K562 (cell line): ENCODE measurements around the gene FAM199X. TPM values are rescaled to one million over a fixed set of nuclear protein-coding genes. Genes with fewer than 3 reads are reported as not detected.

Experiments
- CTCF ChIP-seq, 3 experiments: IDR thresholded peaks in 2 of 3; conservative IDR thresholded peaks in 1 of 3; 2 replicates each; pipeline ENCODE4 v1.5.1; 2011 to 2012; ENCODE audit warnings: low read length in 3 of 3, mild to moderate bottlenecking in 3 of 3, control low read depth in 2 of 3, improper control_type of control experiment in 1 of 3, inconsistent platforms in 1 of 3, low read depth in 1 of 3, mixed read lengths in 1 of 3, moderate library complexity in 1 of 3; ENCODE audit not compliant: insufficient read depth in 2 of 3
- FOXK1 ChIP-seq: sonication (generic); formaldehyde crosslinking; IDR thresholded peaks from 2 replicates; pipeline ENCODE4 v1.8.0; 2022; ENCODE audit warnings: missing genetic modification reagents, mild to moderate bottlenecking, borderline replicate concordance
- MCM5 ChIP-seq: fragments of 450-650 bp; IDR thresholded peaks from 2 replicates; pipeline ENCODE4 v1.6.1; 2016; ENCODE audit warnings: low read depth
- MED1 ChIP-seq: sonication (generic); formaldehyde crosslinking; IDR thresholded peaks from 2 replicates; pipeline ENCODE4 v1.8.1; 2023; ENCODE audit warnings: missing genetic modification reagents, borderline replicate concordance
- NR2C1 ChIP-seq, 2 experiments: fragments of 450-650 bp; IDR thresholded peaks; 2 replicates each; pipeline ENCODE4 v1.6.1; 2017; ENCODE audit warnings: mild to moderate bottlenecking in 2 of 2, antibody characterized with exemption in 1 of 2, inconsistent platforms in 1 of 2, missing compliant biosample characterization in 1 of 2, missing genetic modification characterization in 1 of 2
- SRSF1 ChIP-seq: fragments of 200-400 bp; formaldehyde crosslinking; IDR thresholded peaks from 2 replicates; pipeline ENCODE4 v1.6.1; 2017; ENCODE audit warnings: mild to moderate bottlenecking, low read depth, low read length, moderate library complexity
- TARDBP ChIP-seq: fragments of 450-650 bp; IDR thresholded peaks from 2 replicates; pipeline ENCODE4 v1.6.1; 2016
- polyA plus RNA-seq, 8 experiments: library from polyadenylated mRNA; depleted of rRNA in 4 of 8; stranded (reverse) in 5 of 8; unstranded in 3 of 8; fragments of >200 nt; fragmentation: Nextera tagmentation in 2 of 8; fragmentation: Illumina TruSeq in 1 of 8; extraction: Ambion mirVana in 2 of 8; extraction: Trizol in 1 of 8; gene quantifications; 2 replicates each; pipeline versions ENCODE4 v1.2.1 to v1.2.3, GENCODE V29; 2011 to 2014; ENCODE audit warnings: inconsistent platforms in 1 of 8, missing spikeins in 1 of 8
- total RNA-seq, 7 experiments: library from RNA; depleted of rRNA in 6 of 7; stranded (reverse); fragments of >200 nt in 6 of 7; fragmentation: Illumina TruSeq in 2 of 7; extraction: Trizol in 2 of 7; gene quantifications; 2 replicates each; pipeline versions ENCODE4 v1.2.1 to v1.2.3, GENCODE V29; 2011 to 2021; ENCODE audit warnings: low replicate concordance in 1 of 7
- TF ChIP-seq, protein P1 (sequence below): fragments of 450-650 bp; IDR thresholded peaks from one replicate; pipeline ENCODE4 v1.6.1; 2018; ENCODE audit warnings: mild to moderate bottlenecking, moderate library complexity; ENCODE audit not compliant: partially characterized antibody
- TF ChIP-seq, protein P2 (sequence below), 2 experiments: fragments of 450-650 bp in 1 of 2; sonication (generic) in 1 of 2; formaldehyde crosslinking in 1 of 2; IDR thresholded peaks; 2 replicates each; pipeline versions ENCODE4 v1.7.1 to v1.9.0; 2016 to 2022; ENCODE audit warnings: inconsistent platforms in 1 of 2, mild to moderate bottlenecking in 1 of 2, missing genetic modification reagents in 1 of 2

FAM199X gene
- total and polyA plus RNA-seq, 9 of the 15 experiments (the other 6 are each of a cell fraction or from before 2014, with no cell fraction given): 4.6 to 22.2 (median 13.7) TPM

- TF ChIP-seq NR2C1 (IDR thresholded peaks at IDR 0.05): peak; percentile 89
- TF ChIP-seq NR2C1 (tag; IDR thresholded peaks at IDR 0.05): peak; percentile 95
- TF ChIP-seq, protein P1, sequence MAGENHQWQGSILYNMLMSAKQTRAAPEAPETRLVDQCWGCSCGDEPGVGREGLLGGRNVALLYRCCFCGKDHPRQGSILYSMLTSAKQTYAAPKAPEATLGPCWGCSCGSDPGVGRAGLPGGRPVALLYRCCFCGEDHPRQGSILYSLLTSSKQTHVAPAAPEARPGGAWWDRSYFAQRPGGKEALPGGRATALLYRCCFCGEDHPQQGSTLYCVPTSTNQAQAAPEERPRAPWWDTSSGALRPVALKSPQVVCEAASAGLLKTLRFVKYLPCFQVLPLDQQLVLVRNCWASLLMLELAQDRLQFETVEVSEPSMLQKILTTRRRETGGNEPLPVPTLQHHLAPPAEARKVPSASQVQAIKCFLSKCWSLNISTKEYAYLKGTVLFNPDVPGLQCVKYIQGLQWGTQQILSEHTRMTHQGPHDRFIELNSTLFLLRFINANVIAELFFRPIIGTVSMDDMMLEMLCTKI: no peak
- TF ChIP-seq FOXK1 (CRISPR knock-in tag): no peak
- TF ChIP-seq SRSF1: no peak
- no peak for TF ChIP-seq TARDBP
- TF ChIP-seq CTCF (IDR thresholded peaks at IDR 0.05 in 2 of 3, conservative IDR thresholded peaks at IDR 0.05 in 1 of 3; ENCODE audit: insufficient read depth in 2 of 3, low read depth in 1 of 3, low read length in 3 of 3): no peak
- TF ChIP-seq MED1 (CRISPR knock-in tag): no peak
- TF ChIP-seq MCM5: no peak
- TF ChIP-seq, protein P2, sequence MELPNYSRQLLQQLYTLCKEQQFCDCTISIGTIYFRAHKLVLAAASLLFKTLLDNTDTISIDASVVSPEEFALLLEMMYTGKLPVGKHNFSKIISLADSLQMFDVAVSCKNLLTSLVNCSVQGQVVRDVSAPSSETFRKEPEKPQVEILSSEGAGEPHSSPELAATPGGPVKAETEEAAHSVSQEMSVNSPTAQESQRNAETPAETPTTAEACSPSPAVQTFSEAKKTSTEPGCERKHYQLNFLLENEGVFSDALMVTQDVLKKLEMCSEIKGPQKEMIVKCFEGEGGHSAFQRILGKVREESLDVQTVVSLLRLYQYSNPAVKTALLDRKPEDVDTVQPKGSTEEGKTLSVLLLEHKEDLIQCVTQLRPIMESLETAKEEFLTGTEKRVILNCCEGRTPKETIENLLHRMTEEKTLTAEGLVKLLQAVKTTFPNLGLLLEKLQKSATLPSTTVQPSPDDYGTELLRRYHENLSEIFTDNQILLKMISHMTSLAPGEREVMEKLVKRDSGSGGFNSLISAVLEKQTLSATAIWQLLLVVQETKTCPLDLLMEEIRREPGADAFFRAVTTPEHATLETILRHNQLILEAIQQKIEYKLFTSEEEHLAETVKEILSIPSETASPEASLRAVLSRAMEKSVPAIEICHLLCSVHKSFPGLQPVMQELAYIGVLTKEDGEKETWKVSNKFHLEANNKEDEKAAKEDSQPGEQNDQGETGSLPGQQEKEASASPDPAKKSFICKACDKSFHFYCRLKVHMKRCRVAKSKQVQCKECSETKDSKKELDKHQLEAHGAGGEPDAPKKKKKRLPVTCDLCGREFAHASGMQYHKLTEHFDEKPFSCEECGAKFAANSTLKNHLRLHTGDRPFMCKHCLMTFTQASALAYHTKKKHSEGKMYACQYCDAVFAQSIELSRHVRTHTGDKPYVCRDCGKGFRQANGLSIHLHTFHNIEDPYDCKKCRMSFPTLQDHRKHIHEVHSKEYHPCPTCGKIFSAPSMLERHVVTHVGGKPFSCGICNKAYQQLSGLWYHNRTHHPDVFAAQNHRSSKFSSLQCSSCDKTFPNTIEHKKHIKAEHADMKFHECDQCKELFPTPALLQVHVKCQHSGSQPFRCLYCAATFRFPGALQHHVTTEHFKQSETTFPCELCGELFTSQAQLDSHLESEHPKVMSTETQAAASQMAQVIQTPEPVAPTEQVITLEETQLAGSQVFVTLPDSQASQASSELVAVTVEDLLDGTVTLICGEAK (IDR thresholded peaks at IDR 0.05): peak; percentile 99
- TF ChIP-seq, protein P2 (CRISPR knock-in tag; IDR thresholded peaks at IDR 0.05): no peak
Observed at GRCh38 chrX:104156630-104157529, 9.4 kb upstream of the FAM199X start, which contains the start of gene SLC25A53 (continued).
